Duodenal mucosa (tissue), 2 donors: ENCODE measurements around the gene MRTFB.

Experiments used
- H3K27ac ChIP-seq: one replicate; pipeline ENCODE4 v1.7.0; 2013; ENCODE audit warnings: low read depth, low read length
- H3K27me3 ChIP-seq, 2 donors: one replicate each; pipeline ENCODE4 v1.7.0; 2013; ENCODE audit warnings: low read length in 2 of 2, control low read depth in 1 of 2; ENCODE audit not compliant: insufficient read depth in 2 of 2, control insufficient read depth in 1 of 2
- H3K36me3 ChIP-seq, 2 donors: one replicate each; pipeline ENCODE4 v1.7.0; 2013; ENCODE audit warnings: low read length in 2 of 2, control low read depth in 1 of 2; ENCODE audit not compliant: insufficient read depth in 2 of 2, control insufficient read depth in 1 of 2
- H3K4me1 ChIP-seq, 2 donors: one replicate each; pipeline ENCODE4 v1.7.0; 2013; ENCODE audit warnings: low read length in 2 of 2, control low read depth in 1 of 2; ENCODE audit not compliant: insufficient read depth in 2 of 2, control insufficient read depth in 1 of 2
- H3K4me3 ChIP-seq, 2 donors: one replicate each; pipeline ENCODE4 v1.7.0; 2013; ENCODE audit warnings: low read length in 2 of 2, low read depth in 1 of 2
- H3K9ac ChIP-seq, 2 donors: one replicate each; pipeline ENCODE4 v1.7.0; 2013; ENCODE audit warnings: low read length in 2 of 2, low read depth in 1 of 2
- H3K9me3 ChIP-seq, 2 donors: one replicate each; pipeline ENCODE4 v1.7.0; 2013; ENCODE audit warnings: low read length in 2 of 2, control low read depth in 1 of 2; ENCODE audit not compliant: control insufficient read depth in 1 of 2

The MRTFB gene

GRCh38 chr16:14291286-14291685, 220.2 kb downstream of the MRTFB start:
- Histone ChIP-seq H3K9ac (no peak overlapping the region), H3K4me3 (no peak overlapping the region), H3K27me3 (no peaks in the 10 kb centered on the region), H3K27ac (no peak overlapping the region), H3K36me3 (no peaks in the 10 kb centered on the region), H3K9me3 (peaks cover 11 to 16% of the 10 kb centered on the region in 2 donors), H3K4me1 (peaks cover 0 to 6% of the 10 kb centered on the region in 2 donors)

- no peaks in the 10 kb centered on the region for H3K36me3 ChIP-seq
- H3K4me1 ChIP-seq = no peaks in the 10 kb centered on the region
- peaks cover 11 to 16% of the 10 kb centered on the region in 2 donors for H3K9me3 ChIP-seq
- H3K4me3 ChIP-seq = no peak overlapping the region
- H3K27ac ChIP-seq = no peak overlapping the region
- no peak overlapping the region for H3K9ac ChIP-seq
- no peaks in the 10 kb centered on the region for H3K27me3 ChIP-seq
Measured at GRCh38 chr16:14292051-14292825, 221.1 kb downstream of the MRTFB start.

GRCh38 chr16:14296663-14297062, 225.5 kb downstream of the MRTFB start:
- peaks cover 4 to 5% of the 10 kb centered on the region in 2 donors for H3K4me1 ChIP-seq
- H3K27me3 ChIP-seq = no peaks in the 10 kb centered on the region
- no peaks in the 10 kb centered on the region for H3K9me3 ChIP-seq
- H3K9ac ChIP-seq = no peak overlapping the region
- no peak overlapping the region for H3K4me3 ChIP-seq
- no peaks in the 10 kb centered on the region for H3K36me3 ChIP-seq
- no peak overlapping the region for H3K27ac ChIP-seq

GRCh38 chr16:14298374-14299122, 227.4 kb downstream of the MRTFB start:
- no peak overlapping the region for H3K4me3 ChIP-seq
- no peaks in the 10 kb centered on the region for H3K36me3 ChIP-seq
- no peaks in the 10 kb centered on the region for H3K9me3 ChIP-seq
- peaks cover 4 to 5% of the 10 kb centered on the region in 2 donors for H3K4me1 ChIP-seq
- no peak overlapping the region for H3K9ac ChIP-seq
- H3K27ac ChIP-seq = no peak overlapping the region
- no peaks in the 10 kb centered on the region for H3K27me3 ChIP-seq

- no peak overlapping the region for H3K9ac ChIP-seq
- peak overlapping the region in 1 of 2 donors; percentile 63 for H3K4me3 ChIP-seq
- H3K27me3 ChIP-seq = peaks cover 0 to 4% of the 10 kb centered on the region in 2 donors
- no peaks in the 10 kb centered on the region for H3K36me3 ChIP-seq
- H3K4me1 ChIP-seq = peaks cover 4 to 5% of the 10 kb centered on the region in 2 donors
- H3K27ac ChIP-seq = no peak overlapping the region
- no peaks in the 10 kb centered on the region for H3K9me3 ChIP-seq
Measured at GRCh38 chr16:14300705-14301168, 229.6 kb downstream of the MRTFB start.

GRCh38 chr16:14301169-14302030, 230.3 kb downstream of the MRTFB start:
- no peaks in the 10 kb centered on the region for H3K9me3 ChIP-seq
- H3K27me3 ChIP-seq = peaks cover 0 to 4% of the 10 kb centered on the region in 2 donors
- no peak overlapping the region for H3K27ac ChIP-seq
- H3K4me3 ChIP-seq = peak overlapping the region; percentile 63 to 65
- H3K36me3 ChIP-seq = no peaks in the 10 kb centered on the region
- peak overlapping the region in 1 of 2 donors; percentile 18 for H3K9ac ChIP-seq
- peaks cover 4 to 5% of the 10 kb centered on the region in 2 donors for H3K4me1 ChIP-seq

GRCh38 chr16:14302031-14302398, 230.9 kb downstream of the MRTFB start:
- Histone ChIP-seq H3K4me1 (peaks cover 4 to 5% of the 10 kb centered on the region in 2 donors), H3K9me3 (no peaks in the 10 kb centered on the region), H3K27ac (no peak overlapping the region), H3K4me3 (peak overlapping the region; percentile 65 to 66), H3K9ac (no peak overlapping the region), H3K36me3 (no peaks in the 10 kb centered on the region), H3K27me3 (peaks cover 0 to 4% of the 10 kb centered on the region in 2 donors)

GRCh38 chr16:14302399-14303181, 231.5 kb downstream of the MRTFB start:
- H3K27ac ChIP-seq = no peak overlapping the region
- H3K9me3 ChIP-seq = no peaks in the 10 kb centered on the region
- H3K4me3 ChIP-seq = peak overlapping the region; percentile 65 to 66
- peaks cover 4 to 5% of the 10 kb centered on the region in 2 donors for H3K4me1 ChIP-seq
- peaks cover 0 to 4% of the 10 kb centered on the region in 2 donors for H3K27me3 ChIP-seq
- no peaks in the 10 kb centered on the region for H3K36me3 ChIP-seq
- peak overlapping the region in 1 of 2 donors; percentile 18 for H3K9ac ChIP-seq

- peaks cover 4 to 5% of the 10 kb centered on the region in 2 donors for H3K4me1 ChIP-seq
- H3K9ac ChIP-seq = peak overlapping the region in 1 of 2 donors; percentile 18
- H3K9me3 ChIP-seq = no peaks in the 10 kb centered on the region
- H3K36me3 ChIP-seq = no peaks in the 10 kb centered on the region
- H3K27ac ChIP-seq = no peak overlapping the region
- H3K4me3 ChIP-seq = peak overlapping the region; percentile 65 to 66
- H3K27me3 ChIP-seq = peaks cover 0 to 4% of the 10 kb centered on the region in 2 donors
Measured at GRCh38 chr16:14303182-14303618, 232.1 kb downstream of the MRTFB start.
